ENCODE measurements around the gene DDIAS.

Gene DDIAS

DNA sequence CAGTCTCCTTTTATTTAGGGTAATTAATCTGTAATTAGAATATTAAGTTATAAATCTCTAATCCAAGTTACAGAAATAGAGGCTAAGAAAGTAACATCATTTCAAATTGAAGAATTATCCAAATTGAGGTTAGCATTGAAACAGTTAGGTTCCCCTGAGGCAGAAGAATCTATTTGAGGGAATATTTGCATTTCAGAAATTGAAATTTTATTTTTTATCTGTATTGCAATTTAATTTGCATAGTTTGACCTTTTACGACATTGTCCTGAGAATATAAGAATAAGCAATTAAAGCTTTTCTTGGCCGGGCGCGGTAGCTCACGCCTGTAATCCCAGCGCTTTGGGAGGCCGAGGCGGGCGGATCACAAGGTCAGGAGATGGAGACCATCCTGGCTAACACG lies 27.6 kb downstream of the DDIAS start:
- H3F3A ChIP-seq (ENCODE audit: low read depth) = no peaks in the 10 kb centered on the region
- 0 out of 2 replicates have a peak overlapping the region, but pooled peaks have one; percentile 2 for H2AFZ ChIP-seq (ENCODE audit: low read length)
- H3K4me1 ChIP-seq (ENCODE audit: insufficient read depth, low read length, poor library complexity, severe bottlenecking) = peaks cover 50% of the 10 kb centered on the region
- no peaks in the 10 kb centered on the region for H3K27me3 ChIP-seq (ENCODE audit: insufficient read depth, low read length, poor library complexity, severe bottlenecking)
- no peaks in the 10 kb centered on the region for H3K36me3 ChIP-seq (ENCODE audit: insufficient read depth, low read length)
- no peaks in the 10 kb centered on the region for H4K20me1 ChIP-seq (ENCODE audit: insufficient read depth, low read length, poor library complexity, severe bottlenecking)
- H3K9ac ChIP-seq (ENCODE audit: low read depth, low read length, poor library complexity, severe bottlenecking) = no peak overlapping the region
- no peaks in the 10 kb centered on the region for H3K9me3 ChIP-seq (ENCODE audit: insufficient read depth, low read depth, low read length)
- no peak for TF ChIP-seq EZH2phosphoT487 (IDR thresholded peaks at IDR 0.05; ENCODE audit: borderline replicate concordance)
- TF ChIP-seq, protein P1, sequence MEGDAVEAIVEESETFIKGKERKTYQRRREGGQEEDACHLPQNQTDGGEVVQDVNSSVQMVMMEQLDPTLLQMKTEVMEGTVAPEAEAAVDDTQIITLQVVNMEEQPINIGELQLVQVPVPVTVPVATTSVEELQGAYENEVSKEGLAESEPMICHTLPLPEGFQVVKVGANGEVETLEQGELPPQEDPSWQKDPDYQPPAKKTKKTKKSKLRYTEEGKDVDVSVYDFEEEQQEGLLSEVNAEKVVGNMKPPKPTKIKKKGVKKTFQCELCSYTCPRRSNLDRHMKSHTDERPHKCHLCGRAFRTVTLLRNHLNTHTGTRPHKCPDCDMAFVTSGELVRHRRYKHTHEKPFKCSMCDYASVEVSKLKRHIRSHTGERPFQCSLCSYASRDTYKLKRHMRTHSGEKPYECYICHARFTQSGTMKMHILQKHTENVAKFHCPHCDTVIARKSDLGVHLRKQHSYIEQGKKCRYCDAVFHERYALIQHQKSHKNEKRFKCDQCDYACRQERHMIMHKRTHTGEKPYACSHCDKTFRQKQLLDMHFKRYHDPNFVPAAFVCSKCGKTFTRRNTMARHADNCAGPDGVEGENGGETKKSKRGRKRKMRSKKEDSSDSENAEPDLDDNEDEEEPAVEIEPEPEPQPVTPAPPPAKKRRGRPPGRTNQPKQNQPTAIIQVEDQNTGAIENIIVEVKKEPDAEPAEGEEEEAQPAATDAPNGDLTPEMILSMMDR (conservative IDR thresholded peaks at IDR 0.05; ENCODE audit: low read length) = no peak
- no peak overlapping the region for H3K4me3 ChIP-seq (ENCODE audit: low read length, poor library complexity, severe bottlenecking)
- peak overlapping the region; percentile 69 for H3K4me2 ChIP-seq (ENCODE audit: low read depth, low read length, poor library complexity, severe bottlenecking)
- H3K79me2 ChIP-seq (ENCODE audit: insufficient read depth, low read length) = no peaks in the 10 kb centered on the region
- H3K9me2 ChIP-seq (replicated peaks; ENCODE audit: low read depth, low read length) = no peaks in the 10 kb centered on the region

DNA sequence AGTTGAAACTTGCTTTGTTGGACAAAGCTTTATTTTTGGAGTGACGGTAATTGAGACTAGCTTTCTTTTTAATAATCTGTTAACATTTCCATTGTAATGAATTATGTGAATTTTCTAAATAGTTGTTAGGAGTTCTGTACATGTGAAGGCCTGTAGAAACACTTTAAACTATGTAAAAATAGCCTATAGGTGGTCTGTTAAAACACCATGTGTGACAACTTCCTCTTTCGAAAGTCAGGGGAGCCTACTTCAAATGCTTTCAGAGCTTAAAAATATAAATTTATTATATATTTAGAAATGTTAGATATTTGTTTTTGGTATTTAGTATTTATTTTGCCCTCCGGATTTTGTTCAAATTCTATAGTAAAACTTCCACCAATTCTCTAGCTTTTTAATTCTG lies 28.7 kb downstream of the DDIAS start:
- Histone ChIP-seq H2AFZ (ENCODE audit: low read length) (peak overlapping the region; percentile 74), H3K4me1 (ENCODE audit: insufficient read depth, low read length, poor library complexity, severe bottlenecking) (peaks cover 57% of the 10 kb centered on the region), H4K20me1 (ENCODE audit: insufficient read depth, low read length, poor library complexity, severe bottlenecking) (no peaks in the 10 kb centered on the region), H3K36me3 (ENCODE audit: insufficient read depth, low read length) (no peaks in the 10 kb centered on the region), H3K9me3 (ENCODE audit: insufficient read depth, low read depth, low read length) (no peaks in the 10 kb centered on the region), H3K4me3 (ENCODE audit: low read length, poor library complexity, severe bottlenecking) (peak overlapping the region; percentile 50), H3F3A (ENCODE audit: low read depth) (no peaks in the 10 kb centered on the region), H3K4me2 (ENCODE audit: low read depth, low read length, poor library complexity, severe bottlenecking) (peak overlapping the region; percentile 69), H3K27me3 (ENCODE audit: insufficient read depth, low read length, poor library complexity, severe bottlenecking) (no peaks in the 10 kb centered on the region), H3K9ac (ENCODE audit: low read depth, low read length, poor library complexity, severe bottlenecking) (peak overlapping the region; percentile 60), H3K9me2 (replicated peaks; ENCODE audit: low read depth, low read length) (no peaks in the 10 kb centered on the region), H3K79me2 (ENCODE audit: insufficient read depth, low read length) (no peaks in the 10 kb centered on the region)
- TF ChIP-seq, protein P1 (conservative IDR thresholded peaks at IDR 0.05; ENCODE audit: low read length) = no peak
- TF ChIP-seq EZH2phosphoT487 (IDR thresholded peaks at IDR 0.05; ENCODE audit: borderline replicate concordance) = no peak

DNA sequence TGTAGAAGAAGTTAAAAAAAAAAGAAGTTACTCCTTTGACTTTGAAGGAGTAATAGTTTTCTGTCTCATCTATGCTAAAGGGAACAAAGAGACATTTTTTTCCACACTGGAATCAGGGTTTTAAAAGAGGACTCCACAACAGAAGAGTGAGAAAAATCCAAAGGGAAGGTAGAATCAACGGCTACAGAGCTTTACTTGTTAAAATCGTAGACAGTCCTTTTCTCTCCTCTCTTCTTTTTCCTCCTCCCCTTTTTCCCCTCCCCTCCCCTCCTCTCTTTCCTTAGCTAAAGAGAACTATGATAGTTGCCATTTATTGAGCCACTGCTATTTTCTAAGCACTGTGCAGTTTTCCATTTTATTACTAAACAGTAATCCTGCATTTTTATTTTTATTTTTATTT lies 29.2 kb downstream of the DDIAS start:
- no peaks in the 10 kb centered on the region for H3K27me3 ChIP-seq (ENCODE audit: insufficient read depth, low read length, poor library complexity, severe bottlenecking)

More for the DNA sequence above, 29.2 kb downstream of the DDIAS start:
- Histone ChIP-seq H4K20me1 (ENCODE audit: insufficient read depth, low read length, poor library complexity, severe bottlenecking) (no peaks in the 10 kb centered on the region), H3K4me2 (ENCODE audit: low read depth, low read length, poor library complexity, severe bottlenecking) (peak overlapping the region; percentile 69), H3K36me3 (ENCODE audit: insufficient read depth, low read length) (no peaks in the 10 kb centered on the region), H3K4me3 (ENCODE audit: low read length, poor library complexity, severe bottlenecking) (peak overlapping the region; percentile 50), H3K4me1 (ENCODE audit: insufficient read depth, low read length, poor library complexity, severe bottlenecking) (peaks cover 57% of the 10 kb centered on the region), H2AFZ (ENCODE audit: low read length) (peak overlapping the region; percentile 74; the same call in 1 of the 2 replicates), H3K9ac (ENCODE audit: low read depth, low read length, poor library complexity, severe bottlenecking) (peak overlapping the region; percentile 67), H3F3A (ENCODE audit: low read depth) (no peaks in the 10 kb centered on the region), H3K9me2 (replicated peaks; ENCODE audit: low read depth, low read length) (no peaks in the 10 kb centered on the region), H3K9me3 (ENCODE audit: insufficient read depth, low read depth, low read length) (no peaks in the 10 kb centered on the region), H3K79me2 (ENCODE audit: insufficient read depth, low read length) (no peaks in the 10 kb centered on the region)
- TF ChIP-seq, protein P1 (conservative IDR thresholded peaks at IDR 0.05; ENCODE audit: low read length) = no peak
